Measurements from ENCODE around the gene SOWAHB.
"Not testable (repeated sequence)": the region's sequence is repeated elsewhere in the genome, so short reads cannot be mapped to it uniquely, and the experiment has no call there.

The SOWAHB gene

GRCh38 chr4:76892001-76892400 is 5.9 kb downstream of the SOWAHB start:
- Histone ChIP-seq H3K9ac (ENCODE audit: low read depth, low read length) (no peak overlapping the region), H3K27me3 (ENCODE audit: control insufficient read depth, insufficient read depth, low read length) (peaks cover 49% of the 10 kb centered on the region), H3K9me3 (replicated peaks; ENCODE audit: low read length) (no peaks in the 10 kb centered on the region), H3K4me3 (ENCODE audit: low read length) (no peak overlapping the region), H3K4me2 (ENCODE audit: low read length) (no peak overlapping the region), H3K4me1 (ENCODE audit: control insufficient read depth, insufficient read depth, low read length) (no peaks in the 10 kb centered on the region), H3K36me3 (ENCODE audit: insufficient read depth, low read length) (no peaks in the 10 kb centered on the region)

GRCh38 chr4:76886848-76887441 is 11.0 kb downstream of the SOWAHB start:
- no peaks in the 10 kb centered on the region for H3K9me3 ChIP-seq (replicated peaks; ENCODE audit: low read length)
- no peak overlapping the region for H3K9ac ChIP-seq (ENCODE audit: low read depth, low read length)
- peaks cover 8% of the 10 kb centered on the region for H3K27me3 ChIP-seq (ENCODE audit: control insufficient read depth, insufficient read depth, low read length)
- no peak overlapping the region for H3K4me3 ChIP-seq (ENCODE audit: low read length)
- no peaks in the 10 kb centered on the region for H3K4me1 ChIP-seq (ENCODE audit: control insufficient read depth, insufficient read depth, low read length)
- no peaks in the 10 kb centered on the region for H3K36me3 ChIP-seq (ENCODE audit: insufficient read depth, low read length)
- H3K4me2 ChIP-seq (ENCODE audit: low read length), result no peak overlapping the region

GRCh38 chr4:76886214-76886613 is 11.7 kb downstream of the SOWAHB start:
- Histone ChIP-seq H3K4me3 (ENCODE audit: low read length) (no peak overlapping the region), H3K4me1 (ENCODE audit: control insufficient read depth, insufficient read depth, low read length) (no peaks in the 10 kb centered on the region), H3K27me3 (ENCODE audit: control insufficient read depth, insufficient read depth, low read length) (peaks cover 5% of the 10 kb centered on the region), H3K9me3 (replicated peaks; ENCODE audit: low read length) (no peaks in the 10 kb centered on the region), H3K4me2 (ENCODE audit: low read length) (no peak overlapping the region), H3K36me3 (ENCODE audit: insufficient read depth, low read length) (no peaks in the 10 kb centered on the region), H3K9ac (ENCODE audit: low read depth, low read length) (no peak overlapping the region)

- H3K4me1 ChIP-seq (ENCODE audit: control insufficient read depth, insufficient read depth, low read length), result no peaks in the 10 kb centered on the region
- no peak overlapping the region for H3K4me2 ChIP-seq (ENCODE audit: low read length)
- no peak overlapping the region for H3K9ac ChIP-seq (ENCODE audit: low read depth, low read length)
- no peak overlapping the region for H3K4me3 ChIP-seq (ENCODE audit: low read length)
- H3K9me3 ChIP-seq (replicated peaks; ENCODE audit: low read length), result no peaks in the 10 kb centered on the region
- H3K27me3 ChIP-seq (ENCODE audit: control insufficient read depth, insufficient read depth, low read length), result no peaks in the 10 kb centered on the region
- no peaks in the 10 kb centered on the region for H3K36me3 ChIP-seq (ENCODE audit: insufficient read depth, low read length)
Observed at GRCh38 chr4:76883147-76883546, 14.8 kb downstream of the SOWAHB start.

GRCh38 chr4:76882630-76883029 is 15.3 kb downstream of the SOWAHB start:
- Histone ChIP-seq H3K4me3 (ENCODE audit: low read length) (no peak overlapping the region), H3K4me2 (ENCODE audit: low read length) (no peak overlapping the region), H3K27me3 (ENCODE audit: control insufficient read depth, insufficient read depth, low read length) (no peaks in the 10 kb centered on the region), H3K9me3 (replicated peaks; ENCODE audit: low read length) (no peaks in the 10 kb centered on the region), H3K36me3 (ENCODE audit: insufficient read depth, low read length) (no peaks in the 10 kb centered on the region), H3K9ac (ENCODE audit: low read depth, low read length) (no peak overlapping the region), H3K4me1 (ENCODE audit: control insufficient read depth, insufficient read depth, low read length) (no peaks in the 10 kb centered on the region)

- no peaks in the 10 kb centered on the region for H3K9me3 ChIP-seq (replicated peaks; ENCODE audit: low read length)
- no peak overlapping the region for H3K4me2 ChIP-seq (ENCODE audit: low read length)
- no peak overlapping the region for H3K4me3 ChIP-seq (ENCODE audit: low read length)
- H3K36me3 ChIP-seq (ENCODE audit: insufficient read depth, low read length), result no peaks in the 10 kb centered on the region
- no peaks in the 10 kb centered on the region for H3K4me1 ChIP-seq (ENCODE audit: control insufficient read depth, insufficient read depth, low read length)
- H3K27me3 ChIP-seq (ENCODE audit: control insufficient read depth, insufficient read depth, low read length), result no peaks in the 10 kb centered on the region
- H3K9ac ChIP-seq (ENCODE audit: low read depth, low read length), result no peak overlapping the region
Observed at GRCh38 chr4:76881375-76881774, 16.6 kb downstream of the SOWAHB start.

GRCh38 chr4:76879731-76880364 is 18.1 kb downstream of the SOWAHB start:
- H3K9me3 ChIP-seq (replicated peaks; ENCODE audit: low read length), result no peaks in the 10 kb centered on the region

GRCh38 chr4:76878641-76879165 is 19.2 kb downstream of the SOWAHB start:
- not testable (repeated sequence) for H3K9me3 ChIP-seq (replicated peaks; ENCODE audit: low read length); H3K4me1 ChIP-seq (ENCODE audit: control insufficient read depth, insufficient read depth, low read length); H3K27me3 ChIP-seq (ENCODE audit: control insufficient read depth, insufficient read depth, low read length); H3K9ac ChIP-seq (ENCODE audit: low read depth, low read length); H3K4me2 ChIP-seq (ENCODE audit: low read length); H3K36me3 ChIP-seq (ENCODE audit: insufficient read depth, low read length); H3K4me3 ChIP-seq (ENCODE audit: low read length)

More at GRCh38 chr4:76879731-76880364, 18.1 kb downstream of the SOWAHB start:
- no peaks in the 10 kb centered on the region for H3K27me3 ChIP-seq (ENCODE audit: control insufficient read depth, insufficient read depth, low read length)
- H3K4me3 ChIP-seq (ENCODE audit: low read length), result no peak overlapping the region
- H3K36me3 ChIP-seq (ENCODE audit: insufficient read depth, low read length), result no peaks in the 10 kb centered on the region
- no peaks in the 10 kb centered on the region for H3K4me1 ChIP-seq (ENCODE audit: control insufficient read depth, insufficient read depth, low read length)
- H3K4me2 ChIP-seq (ENCODE audit: low read length), result no peak overlapping the region
- no peak overlapping the region for H3K9ac ChIP-seq (ENCODE audit: low read depth, low read length)

- Histone ChIP-seq H3K4me3 (ENCODE audit: low read length) (no peak overlapping the region), H3K4me1 (ENCODE audit: control insufficient read depth, insufficient read depth, low read length) (no peaks in the 10 kb centered on the region), H3K9ac (ENCODE audit: low read depth, low read length) (no peak overlapping the region), H3K27me3 (ENCODE audit: control insufficient read depth, insufficient read depth, low read length) (peaks cover 3% of the 10 kb centered on the region), H3K4me2 (ENCODE audit: low read length) (no peak overlapping the region), H3K9me3 (replicated peaks; ENCODE audit: low read length) (no peaks in the 10 kb centered on the region), H3K36me3 (ENCODE audit: insufficient read depth, low read length) (no peaks in the 10 kb centered on the region)
Observed at GRCh38 chr4:76874176-76874575, 23.8 kb downstream of the SOWAHB start.

- H3K4me1 ChIP-seq (ENCODE audit: control insufficient read depth, insufficient read depth, low read length), result no peaks in the 10 kb centered on the region
- H3K4me2 ChIP-seq (ENCODE audit: low read length), result no peak overlapping the region
- H3K36me3 ChIP-seq (ENCODE audit: insufficient read depth, low read length), result no peaks in the 10 kb centered on the region
- H3K27me3 ChIP-seq (ENCODE audit: control insufficient read depth, insufficient read depth, low read length), result peaks cover 3% of the 10 kb centered on the region
- H3K4me3 ChIP-seq (ENCODE audit: low read length), result no peak overlapping the region
- H3K9me3 ChIP-seq (replicated peaks; ENCODE audit: low read length), result no peaks in the 10 kb centered on the region
- H3K9ac ChIP-seq (ENCODE audit: low read depth, low read length), result no peak overlapping the region
Observed at GRCh38 chr4:76873495-76873894, 24.4 kb downstream of the SOWAHB start.

GRCh38 chr4:76872556-76872955 is 25.4 kb downstream of the SOWAHB start:
- Histone ChIP-seq H3K9ac (ENCODE audit: low read depth, low read length) (no peak overlapping the region), H3K36me3 (ENCODE audit: insufficient read depth, low read length) (no peaks in the 10 kb centered on the region), H3K4me3 (ENCODE audit: low read length) (no peak overlapping the region), H3K9me3 (replicated peaks; ENCODE audit: low read length) (no peaks in the 10 kb centered on the region), H3K27me3 (ENCODE audit: control insufficient read depth, insufficient read depth, low read length) (peaks cover 3% of the 10 kb centered on the region), H3K4me1 (ENCODE audit: control insufficient read depth, insufficient read depth, low read length) (no peaks in the 10 kb centered on the region), H3K4me2 (ENCODE audit: low read length) (no peak overlapping the region)

- not testable (repeated sequence) for H3K4me3 ChIP-seq (ENCODE audit: low read length); H3K4me1 ChIP-seq (ENCODE audit: control insufficient read depth, insufficient read depth, low read length); H3K9me3 ChIP-seq (replicated peaks; ENCODE audit: low read length); H3K36me3 ChIP-seq (ENCODE audit: insufficient read depth, low read length); H3K27me3 ChIP-seq (ENCODE audit: control insufficient read depth, insufficient read depth, low read length); H3K4me2 ChIP-seq (ENCODE audit: low read length); H3K9ac ChIP-seq (ENCODE audit: low read depth, low read length)
Observed at GRCh38 chr4:76868780-76869179, 29.2 kb downstream of the SOWAHB start.
